COLO668 (cell line): ENCODE results near the gene MEOX1.
A peak's percentile ranks its signal among the peaks of the same experiment; 100 is the strongest.

Experiments used
- DNase-seq: peaks from one replicate; lab custom pipeline; 2025; ENCODE audit not compliant: unreplicated experiment; lab: John Stamatoyannopoulos, UW

The MEOX1 gene

DNA sequence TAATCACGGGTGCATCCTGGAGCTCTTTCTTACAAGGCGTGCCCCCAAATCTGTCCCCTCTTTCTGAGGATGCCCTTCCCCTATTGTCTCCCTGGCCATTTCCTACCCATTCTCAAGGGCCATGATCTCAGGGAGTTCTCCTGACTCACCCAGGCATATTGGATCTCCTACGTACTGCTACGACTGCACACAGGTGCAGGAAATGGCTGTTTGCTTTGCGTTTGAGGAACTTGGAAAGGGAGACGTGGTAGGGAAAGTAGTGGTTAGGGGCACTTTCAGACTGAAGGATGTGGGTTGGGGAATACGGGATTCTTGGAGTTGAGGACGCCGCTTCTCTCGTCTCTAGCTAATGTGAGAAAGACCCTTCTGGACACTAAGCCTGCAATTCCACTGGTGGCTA lies 18.7 kb upstream of the MEOX1 start:
- no peak for DNase-seq

DNA sequence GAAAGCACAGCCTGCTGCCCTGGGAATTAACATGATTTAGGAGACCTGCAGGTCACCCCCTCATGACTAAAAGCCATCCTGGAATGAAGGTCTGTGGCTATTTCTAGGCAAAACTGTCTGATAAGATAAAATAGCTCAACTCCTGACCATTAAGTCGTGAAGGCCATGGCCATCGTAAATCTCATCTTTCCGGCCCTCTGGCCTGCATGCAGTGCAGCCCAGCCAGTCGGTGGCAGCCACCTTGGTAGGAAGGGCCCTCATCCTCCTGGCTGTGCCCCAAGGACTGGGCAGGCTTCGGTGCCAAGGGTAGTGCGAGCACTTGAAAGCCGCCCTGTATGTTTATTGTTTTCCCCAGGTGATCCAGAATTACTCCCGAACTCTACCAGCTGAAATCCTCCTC lies 18.2 kb upstream of the MEOX1 start:
- no peak for DNase-seq

DNA sequence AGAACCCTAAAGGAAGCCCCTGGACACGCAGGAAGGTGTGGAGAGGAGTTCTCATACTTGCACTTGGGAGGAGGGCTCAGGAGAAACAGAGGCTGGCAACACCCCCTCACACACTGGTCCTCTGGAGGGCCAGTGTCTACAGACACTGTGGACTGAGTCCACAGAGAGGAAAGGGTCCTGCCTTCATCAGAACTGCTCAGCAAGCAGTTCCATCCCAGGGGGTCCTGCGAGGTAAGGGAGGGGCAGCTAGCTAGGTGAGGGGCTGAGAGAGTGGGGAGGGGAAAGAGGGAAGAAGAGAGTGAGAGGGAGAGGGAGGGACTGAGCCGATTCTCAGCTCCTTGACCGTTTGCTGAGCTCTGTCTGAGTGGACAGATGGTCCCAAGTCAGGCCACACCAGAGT lies 17.7 kb upstream of the MEOX1 start:
- DNase-seq: no peak

DNA sequence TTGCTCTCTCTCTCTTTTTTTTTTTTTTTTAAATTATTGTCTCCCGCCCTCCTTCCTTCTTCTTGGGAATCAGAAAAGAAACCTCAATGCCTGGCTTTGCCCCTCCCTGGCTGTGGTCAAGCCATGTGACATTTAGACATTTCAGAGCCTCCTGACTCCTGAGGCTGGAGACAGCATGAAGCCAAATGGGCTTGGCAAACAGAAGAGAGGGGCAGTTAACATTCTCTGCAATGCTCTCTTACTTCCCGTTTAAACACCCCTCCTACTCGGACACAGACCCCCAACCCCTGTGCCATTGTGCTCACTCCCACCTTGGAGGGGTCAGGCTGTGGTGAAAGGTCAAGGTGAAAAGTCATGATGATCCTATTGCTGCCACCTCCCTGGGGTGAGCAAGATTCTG lies 14.7 kb upstream of the MEOX1 start:
- no peak for DNase-seq

DNA sequence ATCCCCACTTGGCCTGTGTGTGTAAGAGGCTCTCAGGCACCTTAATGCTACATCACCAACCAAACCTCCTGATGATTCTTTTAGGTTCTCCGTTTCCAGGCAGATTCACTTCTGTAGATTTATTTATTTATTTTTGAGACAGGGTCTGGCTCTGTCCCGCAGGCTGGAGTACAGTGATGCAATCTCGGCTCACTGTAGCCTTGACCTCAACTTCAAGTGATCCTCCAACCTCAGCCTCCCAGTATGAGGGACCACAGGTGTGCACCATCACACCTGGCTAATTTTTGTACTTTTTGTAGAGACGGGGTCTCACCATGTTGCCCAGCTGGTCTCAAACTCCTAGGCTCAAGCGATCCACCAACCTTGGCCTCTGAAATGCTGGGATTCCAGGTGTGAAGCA lies 12.7 kb upstream of the MEOX1 start:
- DNase-seq: no peak

DNA sequence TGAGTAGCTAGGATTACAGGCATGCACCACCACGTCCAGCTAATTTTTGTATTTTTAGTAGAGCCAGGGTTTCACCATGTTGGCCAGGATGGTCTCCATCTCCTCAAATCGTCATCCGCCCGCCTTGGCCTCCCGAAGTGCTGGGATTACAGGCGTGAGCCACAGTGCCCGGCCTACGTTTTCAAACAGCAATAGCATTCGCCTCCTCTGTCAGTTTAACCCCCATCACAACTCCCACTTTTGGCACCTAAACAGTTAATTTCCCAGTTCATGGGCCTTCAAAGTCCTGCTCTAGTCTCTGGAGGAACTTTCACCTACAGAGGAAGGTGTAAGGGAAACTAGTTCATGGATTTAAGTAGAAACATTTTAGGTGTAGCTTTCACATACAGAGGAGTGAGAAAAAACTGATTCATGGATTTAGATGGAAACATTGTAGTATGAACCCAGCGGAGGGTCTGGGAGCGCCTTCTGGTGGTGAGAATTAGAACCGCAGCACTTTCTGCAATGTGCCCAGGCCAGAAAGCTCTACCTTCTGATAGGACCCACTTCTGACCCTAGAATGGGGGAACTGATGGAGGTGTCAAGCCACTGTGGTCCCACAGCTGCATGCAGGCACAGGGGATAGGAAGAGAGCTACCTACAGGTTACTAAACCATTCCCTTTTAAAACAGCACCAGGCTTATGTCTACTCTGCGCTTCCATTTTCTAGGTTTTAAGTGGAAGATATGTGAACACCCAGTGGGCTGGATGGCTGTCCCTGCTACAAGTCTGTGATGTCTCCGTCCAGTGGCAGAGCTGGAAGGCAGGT lies 12.0 kb upstream of the MEOX1 start:
- peak; percentile 54 for DNase-seq

DNA sequence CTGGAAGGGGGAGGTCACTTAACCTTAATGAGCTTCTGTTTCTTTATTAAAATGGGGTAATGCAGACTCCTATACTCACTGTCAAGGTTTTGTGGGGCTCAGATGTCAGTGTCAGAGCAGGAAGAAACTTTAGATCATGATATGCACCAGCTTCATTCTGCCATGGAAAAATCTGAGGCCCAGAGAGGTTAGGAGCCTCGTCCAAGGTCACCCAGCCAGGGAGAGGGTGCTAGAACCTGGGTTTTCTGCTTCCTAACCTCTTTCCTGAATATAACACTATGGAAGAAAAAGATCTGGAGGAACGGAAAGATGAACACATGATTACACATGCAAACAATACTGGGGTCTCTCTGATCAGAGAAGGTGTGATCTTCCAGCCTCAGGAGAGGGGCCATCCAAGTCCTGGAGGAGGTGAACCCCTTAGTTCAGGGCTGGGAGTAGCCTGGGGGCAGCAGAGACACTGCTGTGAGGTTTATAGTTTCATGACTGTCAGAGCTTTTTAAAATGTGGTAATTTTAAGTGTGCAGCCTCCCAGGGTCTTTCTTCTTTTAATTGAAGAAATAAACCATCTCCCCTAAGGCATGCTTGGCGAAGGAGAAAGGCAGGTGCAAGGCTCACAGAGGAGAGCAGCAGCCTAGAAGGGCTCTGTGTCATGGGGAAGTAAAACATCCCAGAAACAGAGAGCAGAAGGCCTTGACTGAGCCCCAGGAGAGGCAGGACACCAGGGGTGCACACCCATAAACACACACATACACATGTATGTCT lies 10.2 kb upstream of the MEOX1 start:
- DNase-seq: no peak

DNA sequence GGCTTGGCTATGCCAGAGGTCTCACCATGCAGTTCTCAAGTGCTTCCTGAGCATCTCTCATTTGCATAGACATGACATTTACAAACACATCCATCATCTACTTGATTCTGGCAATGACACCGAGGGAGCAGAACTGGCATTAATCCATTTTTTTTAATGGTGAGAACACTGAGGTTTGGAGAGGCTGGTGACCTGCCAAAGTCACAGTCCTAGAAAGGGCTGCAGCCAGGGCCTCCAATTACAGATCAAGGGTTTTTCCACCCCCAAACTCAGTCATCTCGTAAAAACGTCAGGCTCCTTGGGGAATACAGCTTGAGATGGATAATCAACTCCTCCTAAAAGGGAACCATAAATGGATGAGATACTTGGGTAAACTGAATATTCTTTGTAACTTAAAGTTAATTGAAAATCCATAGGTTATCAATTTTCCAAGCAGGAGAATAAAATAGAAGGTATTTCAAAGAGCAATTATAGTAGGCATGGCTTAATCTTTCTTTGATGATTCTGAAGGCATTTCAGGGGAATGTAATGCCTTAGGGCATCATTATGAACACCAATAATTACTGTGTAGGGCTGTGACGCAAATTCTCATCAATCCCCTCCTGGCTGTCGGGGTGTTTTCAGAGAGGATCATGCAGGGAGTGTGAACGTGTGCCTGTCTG lies 9.4 kb upstream of the MEOX1 start:
- peak; percentile 21 for DNase-seq

DNA sequence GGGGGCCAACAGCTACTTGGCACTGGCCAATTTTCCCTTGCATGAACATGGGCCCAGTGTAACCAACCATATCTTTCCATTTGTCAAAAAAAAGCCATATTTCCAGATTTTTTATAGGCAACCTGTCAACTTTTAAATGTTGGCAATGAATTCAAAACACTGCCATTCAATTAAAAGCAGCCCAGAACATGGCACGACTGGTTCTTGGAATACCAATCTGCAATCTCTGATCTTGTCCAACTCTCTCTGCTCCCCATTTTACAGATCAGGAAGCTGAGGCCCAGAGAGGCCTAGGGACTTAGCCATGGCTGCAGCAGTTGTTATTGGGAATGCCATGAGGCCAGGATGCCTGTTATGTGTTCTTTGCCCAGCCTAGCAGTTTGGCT lies 8.9 kb upstream of the MEOX1 start:
- no peak for DNase-seq

DNA sequence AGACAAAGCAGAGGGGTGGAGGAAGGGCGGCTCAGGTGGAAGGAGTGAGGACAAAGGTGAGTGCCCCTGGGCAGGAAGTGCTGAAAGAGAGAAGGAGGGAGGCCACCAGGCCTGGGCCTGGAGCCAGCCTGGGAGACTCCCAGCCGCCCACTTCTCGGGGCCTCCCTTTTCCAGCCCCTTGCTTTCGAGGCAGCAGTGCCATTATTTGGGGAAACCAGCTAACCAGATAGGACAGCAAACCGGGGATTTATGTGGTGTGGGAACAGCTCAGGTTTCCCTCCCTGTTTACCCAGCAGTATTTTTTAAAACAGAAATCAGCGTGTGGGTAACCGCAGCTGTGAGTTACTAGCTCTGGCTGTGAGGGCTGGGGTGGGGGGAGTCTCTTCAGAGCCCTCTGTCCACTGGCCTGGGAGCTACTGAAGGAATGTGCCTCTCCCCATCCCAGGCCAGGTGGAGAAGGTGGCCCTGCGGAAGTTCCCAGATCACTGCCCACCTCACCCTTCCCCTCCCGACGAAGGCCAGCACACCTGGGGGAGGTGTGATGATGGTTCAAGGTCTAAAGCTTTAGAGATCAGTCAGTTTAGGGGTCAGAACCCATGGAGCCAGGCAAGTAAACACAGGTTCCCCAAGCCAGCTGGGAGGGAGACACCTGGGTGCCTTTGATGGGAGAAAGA lies 8.4 kb upstream of the MEOX1 start:
- peak; percentile 57 for DNase-seq

DNA sequence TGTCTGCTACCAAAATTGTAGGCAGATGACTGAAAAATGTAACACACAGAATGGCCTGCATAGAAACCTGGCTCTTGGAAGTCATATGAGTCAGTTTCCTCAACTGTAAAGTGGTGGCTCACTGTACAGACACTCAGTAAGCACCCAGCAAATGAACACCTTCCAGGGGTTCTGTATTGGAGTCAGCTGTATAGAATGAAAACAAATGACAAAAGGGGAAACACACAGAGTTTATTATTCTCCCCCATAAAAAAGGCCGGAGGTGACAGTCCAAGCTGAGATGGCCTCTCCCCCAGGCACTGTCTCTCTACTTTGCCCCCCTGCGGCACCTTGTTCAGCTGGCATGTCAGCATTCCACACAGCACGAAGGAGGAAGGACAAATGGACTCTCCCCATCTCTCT lies 6.2 kb upstream of the MEOX1 start:
- DNase-seq: no peak

DNA sequence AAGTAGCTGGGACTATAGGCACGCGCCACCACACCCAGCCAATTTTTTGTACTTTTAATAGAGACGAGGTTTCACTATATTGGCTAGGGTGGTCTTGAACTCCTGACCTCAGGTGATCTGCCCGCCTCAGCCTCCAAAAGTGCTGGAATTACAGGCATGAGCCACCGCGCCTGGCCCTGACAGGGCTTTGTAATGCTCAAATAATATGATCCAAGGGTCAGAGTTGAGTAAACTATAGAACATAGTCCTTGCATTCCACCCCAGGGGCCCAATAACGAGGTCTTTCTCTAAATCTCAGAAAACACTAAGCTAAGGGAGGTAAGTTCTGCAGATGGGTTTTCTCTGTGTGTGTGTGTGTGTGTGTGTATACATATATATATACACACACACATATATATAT lies 5.8 kb upstream of the MEOX1 start:
- no peak for DNase-seq

DNA sequence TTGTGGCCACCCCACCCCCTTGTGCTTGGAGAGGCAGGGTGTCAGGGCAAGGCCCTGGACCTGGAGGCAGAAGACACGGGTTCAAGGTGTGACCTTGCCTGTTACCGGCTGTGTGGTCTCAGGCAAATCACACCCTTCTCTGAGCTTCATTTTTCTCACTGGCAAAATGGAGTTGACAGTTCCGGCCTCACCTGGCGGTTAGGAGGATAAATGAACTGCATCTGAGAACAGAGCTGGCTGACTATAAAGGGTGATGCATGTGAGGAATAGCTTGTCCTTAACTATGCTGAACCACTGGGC lies 4.2 kb upstream of the MEOX1 start:
- DNase-seq: no peak

DNA sequence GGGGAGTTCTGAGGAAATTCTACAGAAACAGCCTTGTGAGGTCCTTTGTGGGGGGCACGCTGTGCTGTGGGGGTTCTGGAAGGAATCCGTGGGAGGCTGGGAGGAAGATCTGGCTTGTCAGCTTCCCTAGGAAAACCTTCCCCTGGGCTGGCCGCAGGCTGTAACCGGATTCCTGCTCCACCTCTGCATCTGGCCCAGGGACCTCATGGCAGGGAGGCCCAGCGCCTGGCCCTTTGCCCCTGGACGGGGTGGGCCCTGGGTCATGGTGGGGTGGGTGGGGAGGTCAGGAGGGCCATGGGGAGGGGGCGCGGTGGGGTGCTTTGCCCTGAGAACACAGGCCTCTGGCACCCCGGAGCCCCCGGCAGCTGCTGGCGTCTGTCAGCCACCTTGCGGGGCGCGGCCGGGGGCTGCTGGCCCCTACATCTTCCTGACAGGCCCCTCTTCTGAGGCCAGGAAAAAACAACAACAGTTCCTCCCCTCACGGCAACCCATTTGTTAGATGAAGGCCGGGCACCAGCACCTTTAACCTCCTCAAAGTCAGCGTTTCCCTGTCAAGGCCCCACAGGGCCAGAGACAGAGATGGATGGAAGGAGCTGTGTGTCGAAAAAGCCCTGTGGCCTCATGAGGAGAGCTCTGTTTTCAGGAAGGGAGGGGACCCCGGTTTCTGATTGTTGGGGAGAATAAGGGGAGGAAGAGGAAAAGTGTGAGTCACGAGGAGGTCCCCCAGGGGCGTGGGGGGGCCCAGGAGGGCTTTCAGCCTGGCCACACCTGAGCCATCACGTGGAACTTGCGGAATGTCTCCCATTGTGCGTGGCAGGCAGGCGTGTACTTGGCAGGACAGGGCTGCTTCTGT lies 3.6 kb upstream of the MEOX1 start:
- DNase-seq: no peak

DNA sequence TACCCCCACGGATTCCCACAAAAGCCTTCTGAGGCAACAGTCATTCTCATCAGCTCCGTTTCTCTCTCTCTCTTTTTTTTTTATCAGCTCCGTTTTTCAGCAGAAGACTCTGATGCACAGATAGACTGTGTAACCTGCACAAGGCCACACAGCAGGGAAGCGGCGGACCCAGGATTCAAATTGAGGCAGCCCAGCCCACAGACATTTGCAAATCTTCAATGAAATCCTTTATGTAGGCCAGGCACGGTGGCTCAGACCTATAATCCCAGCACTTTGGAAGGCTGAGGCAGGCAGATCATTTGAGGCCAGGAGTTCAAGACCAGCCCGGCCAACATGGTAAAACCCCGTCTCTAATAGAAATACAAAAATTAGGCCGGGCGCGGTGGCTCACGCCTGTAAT lies 2.4 kb upstream of the MEOX1 start:
- DNase-seq: no peak

DNA sequence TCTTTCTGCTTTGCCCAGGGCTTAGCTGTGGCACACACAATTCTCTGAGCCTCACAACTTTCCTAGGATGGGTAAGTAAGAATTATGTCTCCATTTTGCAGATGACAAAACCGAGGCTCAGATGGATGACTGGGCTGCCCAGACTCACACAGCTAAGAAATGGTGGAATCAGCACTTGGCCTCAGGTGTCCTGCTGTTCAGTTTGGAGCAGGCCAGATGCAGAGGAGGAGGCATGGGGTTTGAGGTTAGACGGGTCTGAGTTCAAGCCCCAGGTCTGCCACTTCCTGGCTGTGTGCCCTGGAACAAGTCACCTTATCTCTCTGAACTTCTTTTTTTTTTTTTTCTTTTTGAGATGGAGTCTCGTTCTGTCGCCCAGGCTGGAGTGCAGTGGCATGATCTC lies 1.7 kb upstream of the MEOX1 start:
- no peak for DNase-seq

DNA sequence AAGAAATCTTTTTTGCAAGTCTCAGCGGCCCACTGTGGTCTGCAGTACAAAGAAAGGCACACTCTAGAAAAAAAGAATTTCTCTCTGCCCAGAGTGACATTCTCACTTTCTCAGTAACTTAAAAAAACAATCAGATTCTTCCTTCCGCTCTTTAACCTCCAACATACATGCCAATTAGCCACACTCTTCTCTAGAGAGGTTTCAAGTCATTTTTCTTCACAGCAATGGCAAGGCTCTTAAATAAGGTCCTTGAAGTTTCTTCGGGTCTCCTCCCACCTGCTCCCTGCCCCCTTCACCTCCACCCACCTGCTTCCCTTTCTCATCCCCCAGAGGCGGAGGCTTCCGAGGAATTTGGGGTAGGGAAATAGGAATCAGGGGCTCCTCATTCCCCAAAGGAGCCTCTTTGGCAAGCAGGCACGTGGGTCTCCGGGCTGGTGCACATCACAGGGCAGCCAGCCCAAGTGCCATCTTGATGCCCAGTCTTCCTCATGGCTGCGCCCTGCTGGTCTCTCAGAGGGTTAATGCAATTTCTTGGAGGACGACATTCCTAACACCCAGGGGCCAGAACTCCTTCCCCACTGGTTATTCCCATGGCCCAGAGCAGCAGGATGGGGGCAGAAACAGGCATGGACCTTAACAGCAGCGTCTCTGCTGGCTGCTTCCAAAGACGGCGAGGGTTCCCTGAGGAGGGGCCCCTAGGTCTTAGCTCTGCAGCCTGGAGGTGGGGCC lies 855 bp upstream of the MEOX1 start:
- DNase-seq: no peak

DNA sequence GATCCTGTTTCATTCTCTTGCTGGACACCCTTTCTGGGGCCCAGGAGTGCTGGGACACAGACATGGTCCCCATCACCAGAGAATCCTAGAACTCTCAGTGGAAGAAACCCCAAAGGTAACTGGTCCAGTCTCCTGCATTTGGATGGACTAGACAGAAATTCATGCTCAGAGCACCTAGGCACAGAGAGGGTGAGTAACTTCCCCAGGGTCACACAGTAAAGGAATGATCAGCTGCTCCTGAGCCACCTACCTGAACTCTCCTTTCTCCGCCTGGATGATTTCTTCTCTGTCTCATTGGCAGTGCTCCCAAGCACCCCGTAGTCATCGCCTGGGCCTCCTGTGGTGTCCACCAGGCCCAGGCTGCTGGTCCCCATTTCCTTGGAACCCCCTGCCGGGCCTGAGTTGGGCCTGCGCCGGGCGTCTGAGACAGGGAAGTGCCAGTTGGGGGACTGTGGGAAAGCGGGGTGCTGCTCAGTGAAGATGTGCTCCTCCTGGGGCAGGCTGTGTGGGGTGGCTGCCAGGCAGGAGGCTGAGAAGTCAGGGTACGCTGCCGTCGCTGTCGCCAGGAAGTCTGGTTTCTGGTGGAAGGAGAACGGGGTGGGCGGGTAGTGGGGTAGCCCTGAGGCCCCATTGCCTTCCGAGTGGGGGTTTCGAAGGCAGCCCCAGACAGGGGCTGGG lies 767 bp downstream of the MEOX1 start:
- DNase-seq: no peak

DNA sequence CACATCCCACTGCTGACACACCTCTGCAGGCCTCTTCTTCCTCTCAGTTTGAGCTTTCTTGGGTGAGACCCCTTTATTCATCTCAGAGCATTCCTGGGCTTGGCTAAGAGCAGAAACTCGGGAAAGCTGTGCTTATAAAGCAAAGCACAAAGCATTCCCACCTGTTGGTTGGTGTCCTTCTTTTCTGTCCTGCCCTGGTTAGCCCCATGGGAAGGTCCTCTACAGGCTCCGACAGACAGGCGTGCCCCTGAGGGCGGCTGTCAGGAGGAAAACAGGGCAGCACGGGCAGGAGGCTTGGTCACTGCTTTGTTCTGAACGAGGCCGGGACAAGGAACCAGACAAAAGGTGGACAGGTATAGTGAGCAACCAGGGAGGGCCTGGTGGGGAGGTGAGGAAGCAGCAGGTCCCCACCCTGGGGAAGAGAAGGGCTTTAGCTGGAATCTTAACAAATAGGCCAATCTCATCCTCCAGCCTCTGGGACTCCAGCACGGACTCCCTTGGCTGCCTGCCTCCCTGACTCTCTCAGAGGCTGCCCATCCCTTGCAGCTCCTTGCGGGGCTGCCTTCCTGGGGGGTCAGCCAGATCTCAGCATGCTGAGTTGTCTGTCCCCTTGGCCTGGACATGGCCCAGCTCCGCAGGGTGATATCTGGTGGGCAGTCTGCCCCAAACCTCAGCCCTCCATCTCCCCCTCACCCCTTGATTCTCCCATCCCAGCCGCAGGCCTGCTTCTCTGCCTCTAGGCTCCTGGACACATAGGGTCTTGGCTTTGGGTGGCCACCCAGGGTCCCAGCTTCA lies 1.7 kb downstream of the MEOX1 start:
- DNase-seq: no peak
